H9 (cell line): ENCODE data around the gene DDX49. TPM values are rescaled to one million over a fixed set of nuclear protein-coding genes. Genes with fewer than 3 reads are reported as not detected.

Experiments
- DNase-seq: peaks from one replicate; pipeline ENCODE4 v3.0.0-alpha.2; 2017
- H2AFZ ChIP-seq: one replicate; pipeline ENCODE4 v1.6.1; 2013; ENCODE audit warnings: mild to moderate bottlenecking, low read length, control low read depth, moderate library complexity
- H2AK5ac ChIP-seq: 2 replicates; pipeline ENCODE4 v1.6.1; 2013; ENCODE audit warnings: low read length, control low read depth, mixed read lengths; ENCODE audit not compliant: insufficient read length
- H2BK120ac ChIP-seq: one replicate; pipeline ENCODE4 v1.6.1; 2013; ENCODE audit warnings: low read depth, mild to moderate bottlenecking, low read length, control low read depth, inconsistent platforms; ENCODE audit not compliant: poor library complexity, severe bottlenecking
- H2BK12ac ChIP-seq: 2 replicates; pipeline ENCODE4 v1.6.1; 2013; ENCODE audit warnings: low read length, control low read depth, mixed read lengths, low read depth; ENCODE audit not compliant: insufficient read length
- H2BK15ac ChIP-seq: 2 replicates; pipeline ENCODE4 v1.6.1; 2013; ENCODE audit warnings: low read depth, low read length, control low read depth
- H2BK20ac ChIP-seq: one replicate; pipeline ENCODE4 v1.6.1; 2013; ENCODE audit warnings: low read depth, mild to moderate bottlenecking, low read length, control low read depth, inconsistent platforms; ENCODE audit not compliant: poor library complexity, severe bottlenecking
- H2BK5ac ChIP-seq: 2 replicates; pipeline ENCODE4 v1.6.1; 2013; ENCODE audit warnings: low read length, control low read depth, mixed read lengths; ENCODE audit not compliant: insufficient read length
- H3K14ac ChIP-seq: 2 replicates; pipeline ENCODE4 v1.6.1; 2013; ENCODE audit warnings: low read length, control low read depth; ENCODE audit not compliant: insufficient read depth
- H3K18ac ChIP-seq: 2 replicates; pipeline ENCODE4 v1.6.1; 2013; ENCODE audit warnings: low read depth, mild to moderate bottlenecking, mixed read lengths, low read length, control low read depth; ENCODE audit not compliant: insufficient read length
- H3K23ac ChIP-seq: 2 replicates; pipeline ENCODE4 v1.6.1; 2013; ENCODE audit warnings: low read length, control low read depth, mixed read lengths, low read depth; ENCODE audit not compliant: insufficient read length
- H3K23me2 ChIP-seq: 2 replicates; pipeline ENCODE4 v1.6.1; 2013; ENCODE audit warnings: low read depth, mild to moderate bottlenecking, mixed read lengths, low read length, control low read depth; ENCODE audit not compliant: insufficient read length, poor library complexity, severe bottlenecking
- H3K27ac ChIP-seq: 2 replicates; pipeline ENCODE4 v1.5.1; 2013; ENCODE audit warnings: low read length, control low read depth, mixed read lengths, low read depth; ENCODE audit not compliant: insufficient read length
- H3K27me3 ChIP-seq: 2 replicates; pipeline ENCODE4 v1.6.1; 2013; ENCODE audit warnings: low read length, control low read depth, inconsistent platforms; ENCODE audit not compliant: insufficient read depth
- H3K4ac ChIP-seq: 2 replicates; pipeline ENCODE4 v1.6.1; 2013; ENCODE audit warnings: low read depth, mild to moderate bottlenecking, control low read depth, inconsistent platforms, low read length, moderate library complexity
- H3K4me1 ChIP-seq: 2 replicates; pipeline ENCODE4 v1.6.1; 2013; ENCODE audit warnings: low read length, control low read depth, inconsistent platforms; ENCODE audit not compliant: insufficient read depth
- H3K4me2 ChIP-seq: 2 replicates; pipeline ENCODE4 v1.6.1; 2013; ENCODE audit warnings: low read length, control low read depth, mixed read lengths; ENCODE audit not compliant: insufficient read length, insufficient read depth
- H3K56ac ChIP-seq: 2 replicates; pipeline ENCODE4 v1.6.1; 2013; ENCODE audit warnings: low read depth, mild to moderate bottlenecking, mixed read lengths, low read length, control low read depth; ENCODE audit not compliant: insufficient read length
- H3K79me1 ChIP-seq: 2 replicates; pipeline ENCODE4 v1.6.1; 2013; ENCODE audit warnings: low read depth, mild to moderate bottlenecking, moderate library complexity, low read length, control low read depth, inconsistent platforms; ENCODE audit not compliant: insufficient read depth, poor library complexity, severe bottlenecking
- H3K79me2 ChIP-seq: 2 replicates; pipeline ENCODE4 v1.6.1; 2013; ENCODE audit warnings: low read length, control low read depth, inconsistent platforms; ENCODE audit not compliant: insufficient read depth
- H3K9ac ChIP-seq: 2 replicates; pipeline ENCODE4 v1.6.1; 2013; ENCODE audit warnings: low read length, control low read depth, mixed read lengths; ENCODE audit not compliant: insufficient read length; ENCODE audit errors: extremely low read depth
- H3K9me3 ChIP-seq: one replicate; pipeline ENCODE4 v1.6.1; 2013; ENCODE audit warnings: low read depth, low read length, inconsistent platforms; ENCODE audit not compliant: control insufficient read depth
- H3T11ph ChIP-seq: one replicate; pipeline ENCODE4 v1.6.1; 2013; ENCODE audit warnings: mild to moderate bottlenecking, low read length, control low read depth, inconsistent platforms
- H4K20me1 ChIP-seq: one replicate; pipeline ENCODE4 v1.6.1; 2013; ENCODE audit not compliant: control insufficient read depth, insufficient read length, insufficient read depth
- H4K5ac ChIP-seq: 2 replicates; pipeline ENCODE4 v1.6.1; 2013; ENCODE audit warnings: low read depth, mild to moderate bottlenecking, mixed read lengths, low read length, control low read depth; ENCODE audit not compliant: insufficient read length
- H4K8ac ChIP-seq: replicated peaks from 2 replicates; pipeline ENCODE4 v1.6.1; 2013; ENCODE audit warnings: low read length, control low read depth, mixed read lengths, low read depth; ENCODE audit not compliant: insufficient read length
- H4K91ac ChIP-seq: 2 replicates; pipeline ENCODE4 v1.6.1; 2013; ENCODE audit warnings: low read depth, mild to moderate bottlenecking, moderate library complexity, mixed read lengths, low read length, control low read depth; ENCODE audit not compliant: insufficient read length
- H3K27ac Mint-ChIP-seq, 3 experiments: 2 replicates in 2 of 3; 3 replicates in 1 of 3; pipeline ENCODE4 v1.8.0; 2020 to 2021; ENCODE audit warnings: mixed read lengths in 3 of 3, mild to moderate bottlenecking in 1 of 3, moderate library complexity in 1 of 3
- H3K27me3 Mint-ChIP-seq: 2 replicates; pipeline ENCODE4 v1.8.0; 2021; ENCODE audit warnings: low read depth, mild to moderate bottlenecking, moderate library complexity, mixed read lengths
- H3K36me3 Mint-ChIP-seq, 3 experiments: 2 replicates in 2 of 3; 3 replicates in 1 of 3; pipeline ENCODE4 v1.8.0; 2020 to 2021; ENCODE audit warnings: low read depth in 3 of 3, mixed read lengths in 3 of 3; ENCODE audit not compliant: insufficient read depth in 1 of 3
- H3K4me1 Mint-ChIP-seq, 2 experiments: 2 replicates each; pipeline ENCODE4 v1.8.0; 2020; ENCODE audit warnings: mixed read lengths in 2 of 2
- H3K4me3 Mint-ChIP-seq, 2 experiments: 2 replicates in 1 of 2; 3 replicates in 1 of 2; pipeline ENCODE4 v1.8.0; 2020 to 2021; ENCODE audit warnings: mild to moderate bottlenecking in 2 of 2, mixed read lengths in 2 of 2, moderate library complexity in 1 of 2
- H3K9me3 Mint-ChIP-seq, 2 experiments: 2 replicates in 1 of 2; 3 replicates in 1 of 2; pipeline ENCODE4 v1.8.0; 2020; ENCODE audit warnings: mild to moderate bottlenecking in 2 of 2, mixed read lengths in 2 of 2, moderate library complexity in 1 of 2
- WGBS: extraction: QIAGEN DNeasy Blood & Tissue Kit; methylation state at CpG from one replicate; pipeline ENCODE4 v1.1.7; 2013; ENCODE audit warnings: missing lambda C conversion rate, low lambda C conversion rate, mixed read lengths; ENCODE audit not compliant: insufficient read length; ENCODE audit errors: extremely low coverage; 5-methylcytosine and 5-hydroxymethylcytosine counted together
- total RNA-seq: library from RNA; stranded (reverse); gene quantifications from 2 replicates; pipeline ENCODE4 v1.2.1, GENCODE V29; 2021
- TF ChIP-seq, protein P1 (sequence below): fragments of 200-600 bp; sonication (generic); conservative IDR thresholded peaks from 3 replicates; pipeline ENCODE4 v1.8.0; 2021; ENCODE audit warnings: antibody characterized with exemption, mild to moderate bottlenecking

Gene DDX49
- total RNA-seq, 1 experiment from 2014 or later = 52.3 TPM

DNA sequence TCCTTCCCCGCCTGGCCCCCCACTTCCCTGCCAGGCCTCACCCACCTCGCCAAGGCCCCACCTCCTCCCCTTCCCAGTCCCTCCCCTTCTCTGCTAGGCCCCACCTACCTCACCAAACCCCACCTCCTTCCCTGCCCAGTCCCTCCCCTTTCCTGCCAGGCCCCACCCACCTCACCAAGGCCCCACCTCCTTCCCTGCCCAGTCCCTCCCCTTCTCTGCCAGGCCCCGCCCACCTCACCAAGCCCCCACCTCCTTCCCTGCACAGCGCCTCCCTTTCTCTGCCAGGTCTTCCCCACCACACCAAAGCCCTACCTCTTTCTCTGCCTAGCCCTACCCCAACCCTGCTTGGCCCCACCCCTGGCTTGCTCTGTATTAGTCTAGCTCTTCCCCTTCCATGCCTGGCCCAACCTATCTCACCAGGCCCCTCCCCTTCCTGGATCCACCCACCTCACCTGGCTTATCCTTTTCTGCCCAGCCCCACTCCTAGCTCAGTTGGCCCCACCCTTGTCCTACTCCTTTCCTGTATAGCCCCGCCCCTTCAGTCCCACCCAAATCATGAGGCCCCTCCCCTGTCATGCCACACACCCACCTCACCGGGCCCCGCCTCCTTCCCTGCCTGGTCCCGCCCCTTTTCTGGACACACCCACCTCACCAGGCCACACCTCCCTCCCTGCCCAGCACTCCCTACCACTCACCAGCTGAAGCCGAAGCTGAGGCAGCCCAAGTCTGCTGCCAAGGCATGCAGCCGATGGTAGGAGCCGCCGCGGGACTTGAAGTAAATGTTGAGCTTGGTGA, 39.7 kb upstream of the DDX49 start:
- Histone ChIP-seq H3K18ac (no peak overlapping the region), H2BK5ac (no peak overlapping the region), H3K27ac (no peak overlapping the region), H2BK15ac (no peak overlapping the region), H3K23me2 (no peaks in the 10 kb centered on the region), H2BK20ac (no peak overlapping the region), H4K8ac (no peak overlapping the region), H2BK12ac (no peak overlapping the region), H3K14ac (no peak overlapping the region), H4K20me1 (no peaks in the 10 kb centered on the region), H3K79me1 (no peaks in the 10 kb centered on the region), H2AK5ac (no peak overlapping the region), H3T11ph (no peak overlapping the region), H3K9ac (no peak overlapping the region), H3K4me1 (no peaks in the 10 kb centered on the region), H3K23ac (no peak overlapping the region), H3K4me2 (no peak overlapping the region), H2AFZ (no peak overlapping the region), H4K91ac (no peak overlapping the region), H3K4ac (no peak overlapping the region), H3K9me3 (no peaks in the 10 kb centered on the region), H3K56ac (no peak overlapping the region), H3K79me2 (no peaks in the 10 kb centered on the region), H2BK120ac (no peak overlapping the region), H4K5ac (no peak overlapping the region), H3K27me3 (no peaks in the 10 kb centered on the region)
- Mint-ChIP-seq H3K4me1 (no peaks in the 10 kb centered on the region), H3K4me3 (no peak overlapping the region), H3K27me3 (no peaks in the 10 kb centered on the region), H3K36me3 (peaks cover 41 to 76% (median 56%) of the 10 kb centered on the region in 3 experiments), H3K9me3 (peaks cover 0 to 9% of the 10 kb centered on the region in 2 experiments; a peak in 3 of 5 replicates), H3K27ac (0 out of 7 replicates have a peak overlapping the region, but pooled peaks of 1 of the 3 experiments have one; percentile 36)
- WGBS = no CpG with 5 or more reads among the region's 13 CpGs
- TF ChIP-seq, protein P1, sequence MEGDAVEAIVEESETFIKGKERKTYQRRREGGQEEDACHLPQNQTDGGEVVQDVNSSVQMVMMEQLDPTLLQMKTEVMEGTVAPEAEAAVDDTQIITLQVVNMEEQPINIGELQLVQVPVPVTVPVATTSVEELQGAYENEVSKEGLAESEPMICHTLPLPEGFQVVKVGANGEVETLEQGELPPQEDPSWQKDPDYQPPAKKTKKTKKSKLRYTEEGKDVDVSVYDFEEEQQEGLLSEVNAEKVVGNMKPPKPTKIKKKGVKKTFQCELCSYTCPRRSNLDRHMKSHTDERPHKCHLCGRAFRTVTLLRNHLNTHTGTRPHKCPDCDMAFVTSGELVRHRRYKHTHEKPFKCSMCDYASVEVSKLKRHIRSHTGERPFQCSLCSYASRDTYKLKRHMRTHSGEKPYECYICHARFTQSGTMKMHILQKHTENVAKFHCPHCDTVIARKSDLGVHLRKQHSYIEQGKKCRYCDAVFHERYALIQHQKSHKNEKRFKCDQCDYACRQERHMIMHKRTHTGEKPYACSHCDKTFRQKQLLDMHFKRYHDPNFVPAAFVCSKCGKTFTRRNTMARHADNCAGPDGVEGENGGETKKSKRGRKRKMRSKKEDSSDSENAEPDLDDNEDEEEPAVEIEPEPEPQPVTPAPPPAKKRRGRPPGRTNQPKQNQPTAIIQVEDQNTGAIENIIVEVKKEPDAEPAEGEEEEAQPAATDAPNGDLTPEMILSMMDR = no peak
- peak; percentile 93 for DNase-seq
